Skeletal muscle cell (primary cell): ENCODE data around the gene CDK5.

Experiments used
- DNase-seq: peaks from one replicate; pipeline ENCODE4 v3.0.0-alpha.2; 2010; ENCODE audit warnings: low read depth
- H3K4me3 ChIP-seq: 2 replicates; pipeline ENCODE4 v1.5.1; 2011; ENCODE audit warnings: low read depth, mild to moderate bottlenecking, control low read depth, low read length, moderate library complexity

CDK5 gene

GRCh38 chr7:151009327-151010036 is 48.2 kb downstream of the CDK5 start:
- no peak for DNase-seq
- no peak overlapping the region for H3K4me3 ChIP-seq

- H3K4me3 ChIP-seq = peak overlapping the region; percentile 21
- no peak for DNase-seq
Measured at GRCh38 chr7:151008511-151009323, 49.0 kb downstream of the CDK5 start.

DNA sequence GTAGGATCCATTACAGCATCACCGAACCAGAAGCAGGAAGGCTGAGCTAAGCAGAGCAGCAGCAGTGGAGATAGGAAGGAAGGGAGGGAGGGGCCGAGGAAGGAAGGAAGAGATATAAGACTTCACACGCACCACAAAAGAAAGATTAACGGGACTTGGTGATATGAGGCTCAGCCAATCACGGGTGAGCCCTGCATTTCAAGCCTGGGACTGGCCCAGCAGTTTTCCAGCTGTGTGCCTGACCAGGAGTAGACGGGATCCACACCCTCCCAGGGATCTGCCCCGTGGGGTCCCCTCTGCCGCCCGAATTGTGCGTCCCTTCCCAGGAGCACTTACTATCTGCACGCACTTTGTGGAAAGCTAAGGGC is 49.6 kb downstream of the CDK5 start:
- no peak for DNase-seq
- H3K4me3 ChIP-seq = no peak overlapping the region

DNA sequence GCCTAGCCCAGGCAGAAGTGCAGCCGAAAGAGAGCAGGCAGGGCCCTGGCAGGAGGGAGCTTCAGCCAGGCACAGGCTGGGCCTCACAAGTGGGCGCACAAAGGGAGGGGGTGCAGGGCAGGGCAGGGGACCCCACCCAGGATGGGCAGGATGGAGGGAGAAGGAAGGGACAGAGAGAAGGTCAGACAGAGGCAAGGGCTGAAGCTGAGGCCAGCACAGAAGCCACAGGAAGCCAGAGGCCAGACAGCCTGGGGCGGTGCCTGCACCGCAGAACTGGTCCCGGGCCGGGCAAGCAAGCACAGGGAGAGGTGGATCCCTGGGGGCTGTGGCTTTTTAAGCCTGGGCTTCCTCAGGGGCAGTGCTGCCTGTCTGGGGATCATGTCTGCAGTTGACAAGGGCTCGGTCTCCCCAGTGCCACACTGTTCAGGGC is 50.2 kb downstream of the CDK5 start:
- no peak for DNase-seq
- H3K4me3 ChIP-seq = no peak overlapping the region

DNA sequence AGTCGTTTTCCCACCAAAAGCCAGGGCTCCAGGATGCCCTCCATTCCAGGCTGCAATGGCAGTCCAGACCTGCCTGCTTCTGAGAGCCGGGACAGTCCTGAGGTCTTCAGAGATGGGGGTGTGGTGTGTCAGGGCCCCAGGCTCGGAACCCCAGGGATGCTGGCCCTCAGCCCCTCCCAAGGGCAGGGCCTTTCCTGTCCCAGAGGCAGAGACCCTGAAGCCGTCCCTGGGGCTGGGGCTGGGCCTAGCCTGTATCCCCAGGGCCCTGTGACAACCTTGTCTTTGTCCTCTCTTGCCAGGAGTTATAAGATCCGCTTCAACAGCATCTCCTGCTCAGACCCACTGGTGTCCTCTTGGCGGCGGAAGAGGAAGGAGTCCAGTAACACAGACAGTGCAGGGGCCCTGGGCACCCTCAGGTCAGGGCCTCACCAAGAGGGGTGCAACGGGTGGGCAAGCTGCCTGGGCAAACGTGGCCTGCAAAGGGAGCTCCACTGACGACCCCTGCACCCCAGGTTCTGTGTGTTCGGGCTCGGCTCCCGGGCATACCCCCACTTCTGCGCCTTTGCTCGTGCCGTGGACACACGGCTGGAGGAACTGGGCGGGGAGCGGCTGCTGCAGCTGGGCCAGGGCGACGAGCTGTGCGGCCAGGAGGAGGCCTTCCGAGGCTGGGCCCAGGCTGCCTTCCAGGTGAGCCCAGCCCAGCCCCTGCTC is 51.0 kb downstream of the CDK5 start:
- DNase-seq = no peak
- no peak overlapping the region for H3K4me3 ChIP-seq

DNA sequence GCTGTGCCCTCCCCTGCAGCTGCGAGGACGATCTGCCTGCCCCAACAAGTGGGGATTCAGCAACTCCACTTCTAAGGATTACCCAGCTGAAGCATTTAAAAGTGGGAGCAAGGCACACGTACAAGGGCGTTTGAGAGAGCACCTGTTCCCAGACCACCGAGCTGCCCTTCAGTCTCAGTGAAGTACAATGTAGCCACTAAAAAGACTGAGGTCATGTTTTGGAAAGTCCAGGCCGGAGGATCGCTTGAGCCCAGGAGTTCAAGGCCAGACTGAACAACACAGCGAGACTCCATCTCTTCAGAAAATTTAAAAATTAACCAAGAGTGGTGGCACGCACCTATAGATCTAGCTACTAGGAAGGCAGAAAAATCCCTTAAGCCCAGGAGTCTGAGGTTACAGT is 52.1 kb downstream of the CDK5 start:
- H3K4me3 ChIP-seq = no peak overlapping the region
- DNase-seq = no peak
